CD8-positive, alpha-beta memory T cell (primary cell): ENCODE results near the gene HOXC5. TPM values are rescaled to one million over a fixed set of nuclear protein-coding genes. Genes with fewer than 3 reads are reported as not detected.

ENCODE experiments used
- CTCF ChIA-PET: fragments of 350-600 bp; sonication (Branson Sonifier 250); formaldehyde crosslinking; loops from one replicate; lab custom pipeline; 2021; ENCODE audit warnings: antibody characterized with exemption; lab: Charles Lee
- POLR2A ChIA-PET: fragments of 350-600 bp; sonication (Branson Sonifier 250); formaldehyde crosslinking; loops from one replicate; lab custom pipeline; 2021; ENCODE audit warnings: antibody characterized with exemption; lab: Charles Lee
- DNase-seq, 5 donors: peaks; one replicate each; pipeline versions ENCODE4 v3.0.0 to v3.0.0-alpha.2; 2020 to 2022; ENCODE audit warnings: mixed read lengths in 1 of 5
- H3K27ac ChIP-seq: one replicate; pipeline ENCODE4 v1.7.0; 2013; ENCODE audit warnings: low read depth, mild to moderate bottlenecking, low read length, moderate library complexity
- H3K27me3 ChIP-seq: 2 replicates; pipeline ENCODE4 v1.7.0; 2013; ENCODE audit warnings: low read length, mild to moderate bottlenecking; ENCODE audit not compliant: insufficient read depth, poor library complexity, severe bottlenecking
- H3K36me3 ChIP-seq: 2 replicates; pipeline ENCODE4 v1.7.0; 2013; ENCODE audit warnings: mild to moderate bottlenecking, low read length, moderate library complexity; ENCODE audit not compliant: insufficient read depth
- H3K4me1 ChIP-seq: 2 replicates; pipeline ENCODE4 v1.7.0; 2013; ENCODE audit warnings: mild to moderate bottlenecking, low read length, moderate library complexity; ENCODE audit not compliant: insufficient read depth
- H3K4me3 ChIP-seq: 2 replicates; pipeline ENCODE4 v1.7.0; 2013; ENCODE audit warnings: mild to moderate bottlenecking, low read length
- H3K9me3 ChIP-seq: 2 replicates; pipeline ENCODE4 v1.7.0; 2013; ENCODE audit warnings: mild to moderate bottlenecking, low read length
- H3K27ac Mint-ChIP-seq, 8 donors: one replicate each; pipeline ENCODE4 v1.8.0; 2020 to 2021; ENCODE audit warnings: mixed read lengths in 8 of 8, mild to moderate bottlenecking in 6 of 8, inconsistent platforms in 3 of 8, moderate library complexity in 3 of 8
- H3K27me3 Mint-ChIP-seq, 2 donors: one replicate each; pipeline ENCODE4 v1.8.0; 2020 to 2021; ENCODE audit warnings: mixed read lengths in 2 of 2, mild to moderate bottlenecking in 1 of 2, moderate library complexity in 1 of 2
- H3K36me3 Mint-ChIP-seq, 3 donors: one replicate each; pipeline ENCODE4 v1.8.0; 2020 to 2021; ENCODE audit warnings: mixed read lengths in 3 of 3, inconsistent platforms in 1 of 3, mild to moderate bottlenecking in 1 of 3
- H3K4me1 Mint-ChIP-seq, 3 donors: one replicate each; pipeline ENCODE4 v1.8.0; 2020 to 2021; ENCODE audit warnings: mixed read lengths in 3 of 3, inconsistent platforms in 1 of 3, mild to moderate bottlenecking in 1 of 3
- H3K4me3 Mint-ChIP-seq, 7 donors: one replicate each; pipeline ENCODE4 v1.8.0; 2020 to 2021; ENCODE audit warnings: mixed read lengths in 7 of 7, mild to moderate bottlenecking in 6 of 7, moderate library complexity in 4 of 7, inconsistent platforms in 2 of 7
- H3K9me3 Mint-ChIP-seq, 5 donors: one replicate each; pipeline ENCODE4 v1.8.0; 2020 to 2022; ENCODE audit warnings: mixed read lengths in 5 of 5, mild to moderate bottlenecking in 3 of 5, moderate library complexity in 2 of 5, inconsistent platforms in 1 of 5
- polyA plus RNA-seq: library from polyadenylated mRNA; unstranded; fragments of 300-500 nt; fragmentation: Illumina TruSeq; gene quantifications from one replicate; pipeline ENCODE4 v1.2.3, GENCODE V29; 2021
- total RNA-seq, 2 experiments: library from RNA; stranded (reverse); gene quantifications; one replicate each; pipeline ENCODE4 v1.2.3, GENCODE V29; 2021

Gene HOXC5
- total and polyA plus RNA-seq, 3 experiments from 2014 or later, result not detected

DNA sequence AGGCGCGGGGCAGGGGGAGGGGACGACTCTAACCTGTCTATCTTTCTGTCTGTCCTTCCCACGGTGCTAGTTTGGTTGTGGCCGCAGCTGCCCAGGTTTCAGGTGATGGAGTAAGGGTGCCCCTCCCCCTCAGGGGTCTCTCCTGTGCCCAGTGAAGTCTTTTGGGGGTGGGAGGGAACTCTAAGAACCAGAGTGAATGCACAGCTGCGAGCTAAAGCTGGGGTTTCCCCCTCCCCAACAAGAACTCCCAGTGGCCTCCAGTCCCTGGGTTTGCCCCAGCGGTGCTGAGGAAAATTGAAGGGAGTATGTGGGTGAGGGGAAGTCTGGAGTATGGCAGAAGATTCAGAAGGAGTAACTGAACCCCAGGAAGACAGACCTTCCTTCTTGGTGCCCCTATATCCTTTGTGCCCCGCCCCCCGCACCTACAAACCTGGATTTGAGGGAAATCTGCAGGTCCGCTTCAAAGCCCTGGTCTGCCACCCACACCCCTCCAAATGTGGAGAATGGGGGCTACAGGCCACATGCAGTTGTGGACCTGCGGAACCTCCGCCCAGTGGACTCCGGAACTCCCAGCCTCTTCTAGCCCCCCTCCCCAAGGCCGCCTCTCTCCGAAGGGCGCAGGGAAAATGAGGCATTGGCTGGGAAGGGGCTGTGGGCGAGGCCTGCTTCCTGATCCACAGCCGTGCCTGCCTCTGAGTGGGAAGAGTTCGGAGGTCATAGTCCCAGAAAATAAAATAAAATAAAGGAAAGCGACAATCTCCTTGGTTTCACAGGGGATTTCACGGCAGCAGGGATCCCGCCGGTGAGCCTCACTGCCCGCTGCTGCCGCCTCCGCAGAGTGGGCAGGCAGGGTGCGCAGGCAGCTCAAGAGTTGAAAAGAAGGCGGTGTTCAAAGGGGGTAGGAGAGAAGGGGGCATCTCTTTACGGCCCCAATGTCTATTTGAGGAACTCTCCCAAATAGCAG is 36.3 kb upstream of the HOXC5 start:
- no peaks in the 10 kb centered on the region for H3K36me3 ChIP-seq
- no peak for DNase-seq
- peak overlapping the region; percentile 67 for H3K4me3 ChIP-seq
- peaks cover 98% of the 10 kb centered on the region for H3K27me3 ChIP-seq
- POLR2A ChIA-PET, result interaction anchor here (0.8 kb wide), 1 partner anchor 174 kb away, joined by 5 read pairs; no protein-coding TSS in a partner anchor
- Mint-ChIP-seq H3K4me1 (peaks cover 31 to 62% (median 40%) of the 10 kb centered on the region in 3 donors), H3K4me3 (peak overlapping the region; percentile 74 to 89 (median 84)), H3K9me3 (peaks cover 0 to 7% (median 2%) of the 10 kb centered on the region in 5 donors), H3K27ac (peak overlapping the region in 2 of 8 donors; percentile 40 to 51), H3K27me3 (peaks cover 93 to 94% of the 10 kb centered on the region in 2 donors), H3K36me3 (no peaks in the 10 kb centered on the region)
- H3K27ac ChIP-seq, result peak overlapping the region; percentile 64
- CTCF ChIA-PET, result interaction anchor here (1.2 to 15.2 kb wide), 6 partner anchors 9 to 209 kb away, joined by 3 to 216 read pairs (median 4); partner anchors contain the start of gene HOXC10
- H3K9me3 ChIP-seq, result no peaks in the 10 kb centered on the region
- H3K4me1 ChIP-seq, result peaks cover 46% of the 10 kb centered on the region

- Mint-ChIP-seq H3K4me3 (peak overlapping the region in 6 of 7 donors; percentile 1 to 84 (median 57)), H3K27me3 (peaks cover 91 to 94% of the 10 kb centered on the region in 2 donors), H3K9me3 (peaks cover 0 to 7% (median 2%) of the 10 kb centered on the region in 5 donors), H3K4me1 (peaks cover 31 to 64% (median 40%) of the 10 kb centered on the region in 3 donors), H3K27ac (peak overlapping the region in 1 of 8 donors; percentile 51), H3K36me3 (no peaks in the 10 kb centered on the region)
- POLR2A ChIA-PET, result interaction anchor here (0.8 kb wide), 1 partner anchor 173 kb away, joined by 5 read pairs; no protein-coding TSS in a partner anchor
- no peak for DNase-seq
- no peak overlapping the region for H3K4me3 ChIP-seq
- peaks cover 46% of the 10 kb centered on the region for H3K4me1 ChIP-seq
- H3K36me3 ChIP-seq, result no peaks in the 10 kb centered on the region
- H3K27me3 ChIP-seq, result peaks cover 94% of the 10 kb centered on the region
- CTCF ChIA-PET, result interaction anchor here (1.2 to 15.2 kb wide), 5 partner anchors 8 to 208 kb away, joined by 3 to 216 read pairs (median 4); partner anchors contain the start of gene HOXC10
- no peak overlapping the region for H3K27ac ChIP-seq
- H3K9me3 ChIP-seq, result no peaks in the 10 kb centered on the region
Measured at GRCh38 chr12:53997204-53998109, 35.4 kb upstream of the HOXC5 start.

DNA sequence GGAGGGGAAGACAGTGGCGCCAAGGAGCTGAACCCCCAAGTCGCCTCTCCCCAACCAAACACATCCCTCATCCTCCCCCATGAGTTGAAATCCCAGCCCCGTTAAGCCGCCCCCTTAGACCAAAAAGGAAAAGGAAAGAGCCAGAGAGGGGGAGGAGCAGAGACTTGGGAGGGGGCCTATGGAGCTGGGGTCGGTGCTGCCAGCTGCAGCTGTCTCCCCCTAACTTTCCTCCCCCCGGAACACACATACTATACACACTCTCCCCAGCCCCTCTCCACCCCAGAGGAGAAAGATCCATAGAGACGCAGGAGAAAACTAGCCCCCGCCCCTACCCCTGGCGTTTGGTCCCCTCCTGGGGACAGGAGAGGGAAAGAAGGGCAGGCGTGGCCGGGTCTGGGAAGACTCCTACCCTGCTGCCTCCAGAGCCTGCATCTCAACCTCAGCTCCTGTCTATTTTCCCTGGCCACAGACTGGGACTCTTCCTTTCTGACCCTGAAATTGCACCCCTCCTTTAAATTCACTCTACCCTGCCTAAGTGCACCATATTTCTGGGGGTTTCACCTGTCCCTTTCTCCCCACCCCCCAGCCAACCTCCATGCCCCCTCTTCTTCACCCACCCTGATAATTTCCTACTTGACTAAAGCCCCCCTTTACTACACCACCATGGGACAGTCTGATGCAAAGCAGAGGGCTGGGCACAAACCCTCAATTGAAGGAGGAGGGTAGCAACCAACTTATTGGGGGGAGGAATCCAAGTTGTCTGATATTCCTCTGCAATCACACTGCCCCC is 34.5 kb upstream of the HOXC5 start:
- ChIA-PET POLR2A (no interaction called here), CTCF (interaction anchor here (1.2 to 15.2 kb wide), 4 partner anchors 10 to 207 kb away, joined by 3 to 216 read pairs (median 5); partner anchors contain the start of genes HOXC5 and HOXC8)
- Histone ChIP-seq H3K36me3 (no peaks in the 10 kb centered on the region), H3K4me1 (peaks cover 46% of the 10 kb centered on the region), H3K4me3 (no peak overlapping the region), H3K27ac (no peak overlapping the region), H3K27me3 (peaks cover 91% of the 10 kb centered on the region), H3K9me3 (no peaks in the 10 kb centered on the region)
- H3K27ac Mint-ChIP-seq, result peak overlapping the region in 1 of 8 donors; percentile 43
- no peak for DNase-seq
- peaks cover 31 to 66% (median 40%) of the 10 kb centered on the region in 3 donors for H3K4me1 Mint-ChIP-seq
- H3K9me3 Mint-ChIP-seq, result peaks cover 0 to 6% (median 2%) of the 10 kb centered on the region in 5 donors
- no peaks in the 10 kb centered on the region for H3K36me3 Mint-ChIP-seq
- H3K4me3 Mint-ChIP-seq, result peak overlapping the region in 5 of 7 donors; percentile 8 to 71 (median 27)
- peaks cover 91 to 94% of the 10 kb centered on the region in 2 donors for H3K27me3 Mint-ChIP-seq

- Histone ChIP-seq H3K36me3 (no peaks in the 10 kb centered on the region), H3K4me1 (peaks cover 46% of the 10 kb centered on the region), H3K4me3 (no peak overlapping the region), H3K27ac (no peak overlapping the region), H3K9me3 (no peaks in the 10 kb centered on the region), H3K27me3 (peaks cover 91% of the 10 kb centered on the region)
- ChIA-PET POLR2A (no interaction called here), CTCF (interaction anchor here (1.2 to 15.2 kb wide), 3 partner anchors 10 to 206 kb away, joined by 3 to 216 read pairs (median 5); partner anchors contain the start of genes HOXC5 and HOXC8)
- H3K27ac Mint-ChIP-seq, result peak overlapping the region in 2 of 8 donors; percentile 34 to 43
- peak overlapping the region in 2 of 7 donors; percentile 45 to 59 for H3K4me3 Mint-ChIP-seq
- H3K4me1 Mint-ChIP-seq, result peaks cover 28 to 61% (median 36%) of the 10 kb centered on the region in 3 donors
- H3K27me3 Mint-ChIP-seq, result peaks cover 90 to 94% of the 10 kb centered on the region in 2 donors
- DNase-seq, result no peak
- H3K9me3 Mint-ChIP-seq, result peaks cover 0 to 3% (median 1%) of the 10 kb centered on the region in 5 donors
- no peaks in the 10 kb centered on the region for H3K36me3 Mint-ChIP-seq
Measured at GRCh38 chr12:53998900-53999236, 34.0 kb upstream of the HOXC5 start.

- ChIA-PET POLR2A (interaction anchor here (1.2 kb wide), 1 partner anchor 192 kb away, joined by 5 read pairs; no protein-coding TSS in a partner anchor), CTCF (interaction anchor here (0.6 to 15.2 kb wide), 10 partner anchors 9 to 217 kb away, joined by 3 to 216 read pairs (median 3); partner anchors contain the start of genes HOXC5 and HOXC8)
- Mint-ChIP-seq H3K4me1 (peaks cover 28 to 54% (median 31%) of the 10 kb centered on the region in 3 donors), H3K36me3 (no peaks in the 10 kb centered on the region), H3K9me3 (peaks cover 0 to 2% (median 0%) of the 10 kb centered on the region in 5 donors), H3K4me3 (peak overlapping the region; percentile 23 to 65 (median 51)), H3K27ac (peak overlapping the region in 1 of 8 donors; percentile 43), H3K27me3 (peaks cover 91 to 94% of the 10 kb centered on the region in 2 donors)
- Histone ChIP-seq H3K27me3 (peaks cover 91% of the 10 kb centered on the region), H3K4me3 (peak overlapping the region; percentile 26), H3K4me1 (peaks cover 41% of the 10 kb centered on the region), H3K9me3 (no peaks in the 10 kb centered on the region), H3K27ac (peak overlapping the region; percentile 65), H3K36me3 (no peaks in the 10 kb centered on the region)
- no peak for DNase-seq
Measured at GRCh38 chr12:53999559-54000115, 33.2 kb upstream of the HOXC5 start.

- Histone ChIP-seq H3K4me3 (peak within 1 kb of the TSS; percentile 26), H3K36me3 (no peaks in the 10 kb centered on the region), H3K27me3 (peaks cover 91% of the 10 kb centered on the region), H3K4me1 (peaks cover 34% of the 10 kb centered on the region), H3K9me3 (no peaks in the 10 kb centered on the region), H3K27ac (peak within 1 kb of the TSS; percentile 65)
- POLR2A ChIA-PET, result interaction anchor here (1.2 kb wide), 1 partner anchor 191 kb away, joined by 5 read pairs; no protein-coding TSS in a partner anchor
- no peak for DNase-seq
- peaks cover 22 to 49% (median 23%) of the 10 kb centered on the region in 3 donors for H3K4me1 Mint-ChIP-seq
- H3K27me3 Mint-ChIP-seq, result peaks cover 89 to 94% of the 10 kb centered on the region in 2 donors
- H3K27ac Mint-ChIP-seq, result peak within 1 kb of the TSS in 2 of 8 donors; percentile 34 to 78
- H3K36me3 Mint-ChIP-seq, result no peaks in the 10 kb centered on the region
- H3K9me3 Mint-ChIP-seq, result peaks cover 0 to 2% (median 0%) of the 10 kb centered on the region in 5 donors
- CTCF ChIA-PET, result interaction anchor here (0.6 to 15.2 kb wide), 8 partner anchors 8 to 216 kb away, joined by 3 to 216 read pairs (median 3); partner anchors contain the start of gene HOXC8
- H3K4me3 Mint-ChIP-seq, result peak within 1 kb of the TSS; percentile 32 to 65 (median 51)
Measured at GRCh38 chr12:54000116-54001114, 32.4 kb upstream of the HOXC5 start, which contains the start of gene HOXC9. HOXC9 (plus strand) TSS chr12:54000161; CDS start chr12:54000189, 28 bp downstream.
